HepG2 (cell line): Measurements from ENCODE around the gene MED25. TPM values are rescaled to one million over a fixed set of nuclear protein-coding genes. Genes with fewer than 3 reads are reported as not detected.

Source experiments
- HDAC1 ChIP-seq: sonication (generic); formaldehyde crosslinking; IDR thresholded peaks from 2 replicates; pipeline ENCODE4 v1.5.1; 2020; ENCODE audit warnings: mild to moderate bottlenecking, missing genetic modification reagents
- HOXA5 ChIP-seq: sonication (generic); formaldehyde crosslinking; IDR thresholded peaks from 2 replicates; pipeline ENCODE4 v1.4.0; 2020; ENCODE audit warnings: missing genetic modification reagents
- MTA3 ChIP-seq: sonication (generic); formaldehyde crosslinking; IDR thresholded peaks from 2 replicates; pipeline ENCODE4 v1.4.0; 2020; ENCODE audit warnings: missing genetic modification reagents
- PBX2 ChIP-seq: IDR thresholded peaks from 2 replicates; pipeline ENCODE4 v1.6.1; 2016; ENCODE audit warnings: control low read depth
- POLR2A ChIP-seq, 2 experiments: IDR thresholded peaks; 2 replicates each; pipeline ENCODE4 v1.6.1; 2011; ENCODE audit warnings: low read depth in 2 of 2, low read length in 2 of 2, mild to moderate bottlenecking in 1 of 2, moderate library complexity in 1 of 2; ENCODE audit not compliant: insufficient read depth in 1 of 2
- RBAK ChIP-seq: sonication (generic); formaldehyde crosslinking; IDR thresholded peaks from 2 replicates; pipeline ENCODE4 v1.5.1; 2020; ENCODE audit warnings: mild to moderate bottlenecking, missing genetic modification reagents
- SMAD1 ChIP-seq: sonication (generic); formaldehyde crosslinking; IDR thresholded peaks from 2 replicates; pipeline ENCODE4 v1.4.0; 2020; ENCODE audit warnings: missing genetic modification reagents, low read depth, mild to moderate bottlenecking, borderline replicate concordance
- SNAPC5 ChIP-seq: sonication (generic); formaldehyde crosslinking; IDR thresholded peaks from 2 replicates; pipeline ENCODE4 v1.8.1; 2023; ENCODE audit warnings: mild to moderate bottlenecking, missing genetic modification reagents, borderline replicate concordance
- SP5 ChIP-seq: IDR thresholded peaks from 2 replicates; pipeline ENCODE4 v1.6.1; 2016; ENCODE audit warnings: low read depth, borderline replicate concordance
- SRSF1 ChIP-seq: fragments of 200-400 bp; formaldehyde crosslinking; optimal IDR thresholded peaks from 2 replicates; pipeline ENCODE3; 2017; ENCODE audit warnings: mild to moderate bottlenecking, low read depth, low read length, moderate library complexity
- SRSF4 ChIP-seq: fragments of 200-400 bp; formaldehyde crosslinking; IDR thresholded peaks from one replicate; pipeline ENCODE4 v1.6.1; 2018; ENCODE audit warnings: mild to moderate bottlenecking, low read depth, low read length, moderate library complexity; ENCODE audit not compliant: poor library complexity, severe bottlenecking
- TFDP1 ChIP-seq: IDR thresholded peaks from 2 replicates; pipeline ENCODE4 v1.6.1; 2016; ENCODE audit warnings: missing compliant biosample characterization, missing genetic modification reagents, borderline replicate concordance
- WIZ ChIP-seq: sonication (generic); formaldehyde crosslinking; IDR thresholded peaks from 2 replicates; pipeline ENCODE4 v1.5.1; 2020; ENCODE audit warnings: mild to moderate bottlenecking, missing genetic modification reagents
- ZFX ChIP-seq: sonication (generic); formaldehyde crosslinking; IDR thresholded peaks from 2 replicates; pipeline ENCODE4 v1.4.0; 2020; ENCODE audit warnings: mild to moderate bottlenecking, low read depth, missing genetic modification reagents, moderate library complexity
- ZHX1 ChIP-seq: sonication (generic); formaldehyde crosslinking; IDR thresholded peaks from 2 replicates; pipeline ENCODE4 v1.8.1; 2022; ENCODE audit warnings: low read depth, mild to moderate bottlenecking, missing genetic modification reagents
- ZNF143 ChIP-seq: sonication (generic); formaldehyde crosslinking; IDR thresholded peaks from 2 replicates; pipeline ENCODE4 v1.4.0; 2020; ENCODE audit warnings: missing genetic modification reagents
- ZNF510 ChIP-seq: sonication (generic); formaldehyde crosslinking; IDR thresholded peaks from 2 replicates; pipeline ENCODE4 v1.4.0; 2020; ENCODE audit warnings: low read depth, mild to moderate bottlenecking, missing genetic modification reagents
- ZNF546 ChIP-seq: sonication (generic); formaldehyde crosslinking; conservative IDR thresholded peaks from 2 replicates; pipeline ENCODE4 v1.8.1; 2023; ENCODE audit warnings: mild to moderate bottlenecking, missing genetic modification reagents
- ZNF619 ChIP-seq: sonication (generic); formaldehyde crosslinking; IDR thresholded peaks from 2 replicates; pipeline ENCODE4 v1.4.0; 2020; ENCODE audit warnings: mild to moderate bottlenecking, missing genetic modification reagents
- ZNF703 ChIP-seq: sonication (generic); formaldehyde crosslinking; IDR thresholded peaks from 2 replicates; pipeline ENCODE4 v1.5.1; 2020; ENCODE audit warnings: missing genetic modification reagents, mild to moderate bottlenecking, moderate library complexity, borderline replicate concordance
- ZNF710 ChIP-seq: sonication (generic); formaldehyde crosslinking; IDR thresholded peaks from 2 replicates; pipeline ENCODE4 v1.5.0; 2020; ENCODE audit warnings: mild to moderate bottlenecking, missing genetic modification reagents, borderline replicate concordance
- ZNF879 ChIP-seq: sonication (generic); formaldehyde crosslinking; IDR thresholded peaks from 2 replicates; pipeline ENCODE4 v1.8.1; 2023; ENCODE audit warnings: missing genetic modification reagents
- polyA plus RNA-seq, 8 experiments: library from polyadenylated mRNA; depleted of rRNA in 3 of 8; stranded (reverse) in 7 of 8; unstranded in 1 of 8; fragments of >200 nt; fragmentation: Illumina TruSeq in 4 of 8; extraction: Trizol in 4 of 8; gene quantifications; 2 replicates each; pipeline versions ENCODE4 v1.2.1 to v1.2.3, GENCODE V29; 2011 to 2016; ENCODE audit warnings: low read depth in 4 of 8, missing spikeins in 1 of 8, mixed read lengths in 1 of 8; ENCODE audit not compliant: insufficient read depth in 1 of 8
- total RNA-seq, 5 experiments: library from RNA; depleted of rRNA; stranded (reverse); fragments of >200 nt; fragmentation: Illumina TruSeq; extraction: Trizol; gene quantifications; 2 replicates each; pipeline ENCODE4 v1.2.3, GENCODE V29; 2016; ENCODE audit warnings: low read depth in 1 of 5

The MED25 gene
- total and polyA plus RNA-seq, 2 of the 13 experiments (the other 11 are each of a cell fraction or from before 2014, with no cell fraction given) = 11.1 to 15.1 TPM

GRCh38 chr19:49809160-49809940 is 8.7 kb upstream of the MED25 start (continued):
- TF ChIP-seq POLR2A (IDR thresholded peaks at IDR 0.05; ENCODE audit: insufficient read depth in 1 of 2, low read depth in 2 of 2, low read length in 2 of 2) (no peak), SRSF1 (no peak), HOXA5 (CRISPR knock-in tag) (no peak), SP5 (CRISPR knock-in tag) (no peak), ZFX (CRISPR knock-in tag) (peak; percentile 76), ZNF143 (CRISPR knock-in tag) (no peak), SMAD1 (CRISPR knock-in tag) (peak; percentile 63; the same call in 1 of the 2 replicates), ZNF710 (CRISPR knock-in tag) (no peak; the same call in 1 of the 2 replicates), ZNF510 (CRISPR knock-in tag) (no peak), MTA3 (no peak), ZNF879 (no peak), ZNF546 (CRISPR knock-in tag) (no peak), TFDP1 (CRISPR knock-in tag) (no peak; the same call in 1 of the 2 replicates), ZNF619 (CRISPR knock-in tag) (no peak), WIZ (no peak), ZHX1 (CRISPR knock-in tag) (no peak), PBX2 (no peak), HDAC1 (CRISPR knock-in tag) (peak; percentile 17; the same call in 1 of the 2 replicates), RBAK (CRISPR knock-in tag) (no peak), SRSF4 (no peak), ZNF703 (CRISPR knock-in tag) (no peak), SNAPC5 (no peak)
